Mesendoderm (in vitro differentiated cells): ENCODE data around the gene IPO9.

ENCODE experiments used
- DNase-seq: peaks from one replicate; pipeline ENCODE4 v3.0.0; 2013
- H2AK5ac ChIP-seq: 2 replicates; pipeline ENCODE4 v1.6.1; 2013; ENCODE audit warnings: low read length, inconsistent platforms
- H2BK120ac ChIP-seq: 2 replicates; pipeline ENCODE4 v1.6.1; 2013; ENCODE audit warnings: low read depth, mild to moderate bottlenecking, low read length, moderate library complexity, mixed read lengths
- H2BK15ac ChIP-seq: replicated peaks from 2 replicates; pipeline ENCODE4 v1.6.1; 2013; ENCODE audit warnings: low read depth, mild to moderate bottlenecking, moderate library complexity
- H2BK5ac ChIP-seq: 2 replicates; pipeline ENCODE4 v1.6.1; 2013; ENCODE audit warnings: low read length, inconsistent platforms
- H3K18ac ChIP-seq: 2 replicates; pipeline ENCODE4 v1.6.1; 2013; ENCODE audit warnings: mild to moderate bottlenecking, low read length, mixed read lengths
- H3K23ac ChIP-seq: one replicate; pipeline ENCODE4 v1.6.1; 2013; ENCODE audit warnings: low read length
- H3K27ac ChIP-seq: 2 replicates; pipeline ENCODE4 v1.5.1; 2013; ENCODE audit warnings: low read depth, mild to moderate bottlenecking, inconsistent platforms, low read length, moderate library complexity
- H3K27me3 ChIP-seq: 2 replicates; pipeline ENCODE4 v1.6.1; 2013; ENCODE audit warnings: low read length, control low read depth, mild to moderate bottlenecking, inconsistent platforms; ENCODE audit not compliant: insufficient read depth, poor library complexity
- H3K36me3 ChIP-seq: 2 replicates; pipeline ENCODE4 v1.6.1; 2013; ENCODE audit warnings: low read length, inconsistent platforms; ENCODE audit not compliant: control insufficient read depth, insufficient read depth
- H3K4ac ChIP-seq: one replicate; pipeline ENCODE4 v1.6.1; 2013; ENCODE audit warnings: low read depth, mild to moderate bottlenecking, low read length, moderate library complexity
- H3K4me1 ChIP-seq: 2 replicates; pipeline ENCODE4 v1.6.1; 2013; ENCODE audit warnings: low read depth, low read length, inconsistent platforms; ENCODE audit not compliant: control insufficient read depth
- H3K4me2 ChIP-seq: 2 replicates; pipeline ENCODE4 v1.6.1; 2013; ENCODE audit warnings: low read length
- H3K4me3 ChIP-seq: 2 replicates; pipeline ENCODE4 v1.5.1; 2013; ENCODE audit warnings: mild to moderate bottlenecking, low read length
- H3K56ac ChIP-seq: one replicate; pipeline ENCODE4 v1.6.1; 2013; ENCODE audit warnings: low read length
- H3K79me1 ChIP-seq: 2 replicates; pipeline ENCODE4 v1.6.1; 2013; ENCODE audit warnings: low read length, inconsistent platforms
- H3K79me2 ChIP-seq: 2 replicates; pipeline ENCODE4 v1.6.1; 2013; ENCODE audit warnings: mild to moderate bottlenecking, low read length; ENCODE audit not compliant: control insufficient read depth, insufficient read depth
- H3K9ac ChIP-seq: 2 replicates; pipeline ENCODE4 v1.6.1; 2013; ENCODE audit warnings: low read length, inconsistent platforms
- H4K5ac ChIP-seq: one replicate; pipeline ENCODE4 v1.6.1; 2013; ENCODE audit warnings: low read length
- H4K8ac ChIP-seq: one replicate; pipeline ENCODE4 v1.6.1; 2013; ENCODE audit warnings: low read depth, mild to moderate bottlenecking, control low read depth, low read length, moderate library complexity
- WGBS: extraction: QIAGEN DNeasy Blood & Tissue Kit; methylation state at CpG from one replicate; pipeline ENCODE4 v1.1.7; 2013; ENCODE audit warnings: low lambda C conversion rate, missing lambda C conversion rate; ENCODE audit not compliant: insufficient coverage; ENCODE audit errors: extremely low coverage; 5-methylcytosine and 5-hydroxymethylcytosine counted together

The IPO9 gene

GRCh38 chr1:201790261-201790660, 38.7 kb upstream of the IPO9 start:
- WGBS = no CpG with 5 or more reads among the region's 2 CpGs
- Histone ChIP-seq H3K9ac (no peak overlapping the region), H3K56ac (no peak overlapping the region), H4K8ac (no peak overlapping the region), H2BK5ac (no peak overlapping the region), H3K27me3 (no peaks in the 10 kb centered on the region), H2AK5ac (no peak overlapping the region), H3K79me1 (no peaks in the 10 kb centered on the region), H2BK15ac (no peak overlapping the region), H3K4ac (no peak overlapping the region), H2BK120ac (no peak overlapping the region), H3K27ac (no peak overlapping the region), H3K4me2 (no peak overlapping the region), H3K79me2 (no peaks in the 10 kb centered on the region), H3K23ac (no peak overlapping the region), H3K36me3 (peaks cover 4% of the 10 kb centered on the region), H4K5ac (no peak overlapping the region), H3K18ac (no peak overlapping the region), H3K4me1 (no peaks in the 10 kb centered on the region), H3K4me3 (no peak overlapping the region)
- DNase-seq = no peak

- H3K4ac ChIP-seq = no peak overlapping the region
- H3K79me1 ChIP-seq = no peaks in the 10 kb centered on the region
- no peak for DNase-seq
- H3K23ac ChIP-seq = no peak overlapping the region
- H3K18ac ChIP-seq = no peak overlapping the region
- no peak overlapping the region for H3K27ac ChIP-seq
- H2BK120ac ChIP-seq = no peak overlapping the region
- no peak overlapping the region for H3K56ac ChIP-seq
- no peak overlapping the region for H2AK5ac ChIP-seq
- peaks cover 4% of the 10 kb centered on the region for H3K36me3 ChIP-seq
- no peaks in the 10 kb centered on the region for H3K4me1 ChIP-seq
- H4K5ac ChIP-seq = no peak overlapping the region
- H2BK15ac ChIP-seq = no peak overlapping the region
- no peak overlapping the region for H4K8ac ChIP-seq
- H3K4me3 ChIP-seq = no peak overlapping the region
- H3K4me2 ChIP-seq = no peak overlapping the region
- no peaks in the 10 kb centered on the region for H3K27me3 ChIP-seq
- no peak overlapping the region for H2BK5ac ChIP-seq
- H3K9ac ChIP-seq = no peak overlapping the region
- WGBS = no CpG with 5 or more reads among the region's 8 CpGs
- H3K79me2 ChIP-seq = no peaks in the 10 kb centered on the region
Measured at GRCh38 chr1:201791051-201791778, 37.7 kb upstream of the IPO9 start.

- no peak overlapping the region for H3K23ac ChIP-seq
- no CpG with 5 or more reads among the region's 3 CpGs for whole genome bisulfite sequencing
- H3K18ac ChIP-seq = no peak overlapping the region
- H3K79me2 ChIP-seq = no peaks in the 10 kb centered on the region
- no peak overlapping the region for H3K4me2 ChIP-seq
- H3K27me3 ChIP-seq = no peaks in the 10 kb centered on the region
- H3K79me1 ChIP-seq = no peaks in the 10 kb centered on the region
- no peak overlapping the region for H2BK5ac ChIP-seq
- H3K4ac ChIP-seq = no peak overlapping the region
- H3K56ac ChIP-seq = no peak overlapping the region
- H3K4me3 ChIP-seq = no peak overlapping the region
- H4K8ac ChIP-seq = no peak overlapping the region
- H4K5ac ChIP-seq = no peak overlapping the region
- no peak overlapping the region for H3K9ac ChIP-seq
- H3K36me3 ChIP-seq = peaks cover 4% of the 10 kb centered on the region
- H3K27ac ChIP-seq = no peak overlapping the region
- no peak overlapping the region for H2BK120ac ChIP-seq
- no peaks in the 10 kb centered on the region for H3K4me1 ChIP-seq
- no peak overlapping the region for H2BK15ac ChIP-seq
- no peak overlapping the region for H2AK5ac ChIP-seq
- no peak for DNase-seq
Measured at GRCh38 chr1:201791779-201792173, 37.2 kb upstream of the IPO9 start.

- H3K4ac ChIP-seq = no peak overlapping the region
- H3K79me2 ChIP-seq = no peaks in the 10 kb centered on the region
- H4K5ac ChIP-seq = no peak overlapping the region
- no peaks in the 10 kb centered on the region for H3K79me1 ChIP-seq
- no peak overlapping the region for H3K18ac ChIP-seq
- no peak overlapping the region for H3K27ac ChIP-seq
- H3K9ac ChIP-seq = no peak overlapping the region
- no peak overlapping the region for H4K8ac ChIP-seq
- no peak overlapping the region for H3K56ac ChIP-seq
- H2BK120ac ChIP-seq = no peak overlapping the region
- no peaks in the 10 kb centered on the region for H3K4me1 ChIP-seq
- H2BK15ac ChIP-seq = no peak overlapping the region
- no peak overlapping the region for H3K4me2 ChIP-seq
- no peak overlapping the region for H3K4me3 ChIP-seq
- peaks cover 4% of the 10 kb centered on the region for H3K36me3 ChIP-seq
- H3K23ac ChIP-seq = no peak overlapping the region
- DNase-seq = peak; percentile 89
- no peak overlapping the region for H2AK5ac ChIP-seq
- no CpG with 5 or more reads among the region's 9 CpGs for WGBS
- H2BK5ac ChIP-seq = no peak overlapping the region
- H3K27me3 ChIP-seq = no peaks in the 10 kb centered on the region
Measured at GRCh38 chr1:201792534-201793305, 36.2 kb upstream of the IPO9 start.

- no peak overlapping the region for H3K27ac ChIP-seq
- H4K5ac ChIP-seq = no peak overlapping the region
- H3K9ac ChIP-seq = no peak overlapping the region
- no peak overlapping the region for H2BK120ac ChIP-seq
- H3K23ac ChIP-seq = no peak overlapping the region
- H3K4me1 ChIP-seq = no peaks in the 10 kb centered on the region
- H2BK5ac ChIP-seq = no peak overlapping the region
- no peak overlapping the region for H4K8ac ChIP-seq
- no peak overlapping the region for H2AK5ac ChIP-seq
- no peaks in the 10 kb centered on the region for H3K27me3 ChIP-seq
- no peaks in the 10 kb centered on the region for H3K79me1 ChIP-seq
- H2BK15ac ChIP-seq = no peak overlapping the region
- WGBS = no CpG with 5 or more reads among the region's 11 CpGs
- DNase-seq = no peak
- no peak overlapping the region for H3K4ac ChIP-seq
- H3K4me2 ChIP-seq = no peak overlapping the region
- no peaks in the 10 kb centered on the region for H3K79me2 ChIP-seq
- H3K36me3 ChIP-seq = peaks cover 4% of the 10 kb centered on the region
- H3K56ac ChIP-seq = no peak overlapping the region
- H3K4me3 ChIP-seq = no peak overlapping the region
- H3K18ac ChIP-seq = no peak overlapping the region
Measured at GRCh38 chr1:201793306-201793925, 35.5 kb upstream of the IPO9 start.
